Adrenal gland (tissue), 5 donors: ENCODE data around the gene TSPAN4.

ENCODE experiments used
- POLR2A ChIP-seq, 2 donors: fragments of 450-650 bp; IDR thresholded peaks; one replicate each; pipeline ENCODE4 v1.6.1; 2017; ENCODE audit warnings: antibody characterized with exemption in 2 of 2, mild to moderate bottlenecking in 2 of 2, moderate library complexity in 1 of 2
- TF ChIP-seq, protein P1 (sequence below), 6 experiments: fragments of 450-650 bp in 4 of 6; fragments of 200-600 bp in 2 of 6; sonication (generic) in 1 of 6; IDR thresholded peaks; 1 replicate in 5 of 6; 2 replicates in 1 of 6; pipeline versions ENCODE4 v1.5.1 to v1.8.0; 2016 to 2021; ENCODE audit warnings: antibody characterized with exemption in 6 of 6, mild to moderate bottlenecking in 2 of 6, moderate library complexity in 1 of 6
- donor health status: DM: no; HTN: no; CAD: no.

DNA sequence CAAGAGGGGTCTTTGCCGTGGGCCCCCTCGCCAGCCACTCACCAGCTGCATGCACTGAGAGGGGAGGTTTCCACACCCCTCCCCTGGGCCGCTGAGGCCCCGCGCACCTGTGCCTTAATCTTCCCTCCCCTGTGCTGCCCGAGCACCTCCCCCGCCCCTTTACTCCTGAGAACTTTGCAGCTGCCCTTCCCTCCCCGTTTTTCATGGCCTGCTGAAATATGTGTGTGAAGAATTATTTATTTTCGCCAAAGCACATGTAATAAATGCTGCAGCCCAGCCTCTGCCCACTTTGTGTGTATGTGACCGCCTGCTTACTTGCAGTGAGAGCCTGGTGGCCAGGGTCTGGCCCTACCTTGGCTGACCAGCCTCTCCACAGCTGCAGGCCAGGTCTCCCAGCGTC, 17.7 kb upstream of the TSPAN4 start:
- TF ChIP-seq POLR2A (IDR thresholded peaks at IDR 0.05): no peak
- TF ChIP-seq, protein P1, sequence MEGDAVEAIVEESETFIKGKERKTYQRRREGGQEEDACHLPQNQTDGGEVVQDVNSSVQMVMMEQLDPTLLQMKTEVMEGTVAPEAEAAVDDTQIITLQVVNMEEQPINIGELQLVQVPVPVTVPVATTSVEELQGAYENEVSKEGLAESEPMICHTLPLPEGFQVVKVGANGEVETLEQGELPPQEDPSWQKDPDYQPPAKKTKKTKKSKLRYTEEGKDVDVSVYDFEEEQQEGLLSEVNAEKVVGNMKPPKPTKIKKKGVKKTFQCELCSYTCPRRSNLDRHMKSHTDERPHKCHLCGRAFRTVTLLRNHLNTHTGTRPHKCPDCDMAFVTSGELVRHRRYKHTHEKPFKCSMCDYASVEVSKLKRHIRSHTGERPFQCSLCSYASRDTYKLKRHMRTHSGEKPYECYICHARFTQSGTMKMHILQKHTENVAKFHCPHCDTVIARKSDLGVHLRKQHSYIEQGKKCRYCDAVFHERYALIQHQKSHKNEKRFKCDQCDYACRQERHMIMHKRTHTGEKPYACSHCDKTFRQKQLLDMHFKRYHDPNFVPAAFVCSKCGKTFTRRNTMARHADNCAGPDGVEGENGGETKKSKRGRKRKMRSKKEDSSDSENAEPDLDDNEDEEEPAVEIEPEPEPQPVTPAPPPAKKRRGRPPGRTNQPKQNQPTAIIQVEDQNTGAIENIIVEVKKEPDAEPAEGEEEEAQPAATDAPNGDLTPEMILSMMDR (IDR thresholded peaks at IDR 0.05): no peak
